GM18519 (cell line): ENCODE results near the gene ULK3.

Experiments used
- ATAC-seq: cut with Tn5 transposase; IDR thresholded peaks from one replicate; pipeline ENCODE4 v1.9.1; 2021; ENCODE audit warnings: mild to moderate bottlenecking, moderate library complexity; ENCODE audit not compliant: unreplicated experiment, low FRiP score

Gene ULK3

DNA sequence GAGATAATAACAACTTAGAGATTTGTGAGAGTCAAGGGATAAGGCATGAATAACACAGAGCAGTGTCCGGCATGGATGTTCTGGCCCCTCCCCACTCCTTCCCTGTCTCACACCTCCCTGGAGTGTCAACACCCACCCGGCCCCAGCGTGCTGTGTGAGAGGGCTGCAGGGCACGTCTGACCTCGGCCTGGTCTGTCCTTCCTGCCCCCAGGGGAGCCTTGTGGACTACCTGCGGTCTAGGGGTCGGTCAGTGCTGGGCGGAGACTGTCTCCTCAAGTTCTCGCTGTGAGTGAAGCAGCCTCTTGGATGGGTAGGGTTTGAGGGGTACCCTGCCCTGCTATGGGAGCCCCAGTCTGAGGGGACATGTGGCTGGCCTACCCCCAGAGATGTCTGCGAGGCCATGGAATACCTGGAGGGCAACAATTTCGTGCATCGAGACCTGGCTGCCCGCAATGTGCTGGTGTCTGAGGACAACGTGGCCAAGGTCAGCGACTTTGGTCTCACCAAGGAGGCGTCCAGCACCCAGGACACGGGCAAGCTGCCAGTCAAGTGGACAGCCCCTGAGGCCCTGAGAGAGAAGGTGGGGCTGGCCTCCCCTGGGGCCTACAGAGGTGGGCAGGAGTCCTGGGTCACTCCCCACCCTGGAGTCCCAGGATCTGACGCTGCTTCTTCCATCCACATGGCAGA, 41.5 kb downstream of the ULK3 start:
- ATAC-seq = no peak

DNA sequence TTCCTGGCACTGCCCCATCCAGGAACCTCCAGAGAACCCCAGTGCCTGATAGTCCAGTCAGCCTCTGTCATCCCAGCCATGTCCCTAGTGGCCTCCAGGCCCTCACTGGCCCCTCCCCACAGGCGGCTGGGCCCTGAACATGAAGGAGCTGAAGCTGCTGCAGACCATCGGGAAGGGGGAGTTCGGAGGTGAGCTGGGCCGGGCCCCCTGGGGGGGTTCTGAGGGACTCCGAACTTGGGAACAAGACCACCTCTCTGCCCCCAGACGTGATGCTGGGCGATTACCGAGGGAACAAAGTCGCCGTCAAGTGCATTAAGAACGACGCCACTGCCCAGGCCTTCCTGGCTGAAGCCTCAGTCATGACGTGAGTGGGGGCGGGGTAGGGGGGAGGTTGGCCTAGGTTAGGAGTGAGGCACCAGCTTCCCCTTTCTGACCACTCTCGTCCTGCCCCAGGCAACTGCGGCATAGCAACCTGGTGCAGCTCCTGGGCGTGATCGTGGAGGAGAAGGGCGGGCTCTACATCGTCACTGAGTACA, 42.3 kb downstream of the ULK3 start:
- no peak for ATAC-seq

DNA sequence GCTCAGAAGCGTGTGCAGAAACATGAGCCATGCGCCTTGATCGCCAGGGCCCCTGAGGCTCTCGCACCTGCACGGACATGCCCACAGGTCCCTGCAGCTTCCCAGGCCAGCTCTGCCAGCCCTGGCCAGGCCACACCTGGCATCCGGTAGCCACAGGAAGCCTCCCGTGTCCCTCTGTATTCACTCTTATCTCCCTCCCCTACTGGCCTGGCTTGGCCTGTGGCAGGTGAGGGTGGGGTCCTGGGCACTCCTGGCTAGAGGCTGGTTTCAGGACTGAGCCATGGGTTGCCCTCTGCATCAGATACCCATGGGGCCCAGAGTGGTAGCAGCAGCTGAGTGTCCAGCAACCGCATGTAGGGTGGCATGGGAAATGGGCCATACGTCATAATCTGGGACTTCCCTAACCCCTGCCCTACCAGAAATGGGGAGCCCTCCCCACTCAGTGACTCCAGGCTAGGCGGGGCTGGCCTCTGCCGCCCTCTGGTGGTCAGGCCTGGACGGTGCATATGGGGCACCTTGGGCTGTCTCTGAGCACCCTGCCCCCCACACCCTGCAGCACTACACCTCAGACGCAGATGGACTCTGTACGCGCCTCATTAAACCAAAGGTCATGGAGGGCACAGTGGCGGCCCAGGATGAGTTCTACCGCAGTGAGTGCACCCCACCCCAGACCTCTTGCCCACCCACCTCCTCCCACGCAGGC, 42.9 kb downstream of the ULK3 start:
- ATAC-seq = no peak

DNA sequence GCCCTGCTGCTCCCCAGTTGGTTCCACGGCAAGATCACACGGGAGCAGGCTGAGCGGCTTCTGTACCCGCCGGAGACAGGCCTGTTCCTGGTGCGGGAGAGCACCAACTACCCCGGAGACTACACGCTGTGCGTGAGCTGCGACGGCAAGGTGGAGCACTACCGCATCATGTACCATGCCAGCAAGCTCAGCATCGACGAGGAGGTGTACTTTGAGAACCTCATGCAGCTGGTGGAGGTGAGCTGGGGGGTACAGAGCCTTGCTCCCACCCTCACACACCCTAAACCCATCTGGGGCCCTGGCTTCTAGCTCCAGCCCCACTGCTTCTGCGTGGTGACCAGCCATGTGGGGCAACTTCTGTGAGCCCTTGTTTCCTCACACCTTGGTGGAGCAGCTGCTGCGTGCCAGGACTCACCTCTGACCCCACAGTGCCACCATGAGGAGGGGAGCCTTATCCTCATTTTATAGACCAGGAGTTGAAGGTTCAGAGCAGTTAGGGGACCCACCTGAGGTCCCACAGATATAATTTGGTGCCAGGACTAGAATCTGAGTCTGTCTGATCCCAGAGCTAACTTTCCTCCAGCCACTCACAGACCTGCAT, 43.6 kb downstream of the ULK3 start:
- ATAC-seq = no peak

DNA sequence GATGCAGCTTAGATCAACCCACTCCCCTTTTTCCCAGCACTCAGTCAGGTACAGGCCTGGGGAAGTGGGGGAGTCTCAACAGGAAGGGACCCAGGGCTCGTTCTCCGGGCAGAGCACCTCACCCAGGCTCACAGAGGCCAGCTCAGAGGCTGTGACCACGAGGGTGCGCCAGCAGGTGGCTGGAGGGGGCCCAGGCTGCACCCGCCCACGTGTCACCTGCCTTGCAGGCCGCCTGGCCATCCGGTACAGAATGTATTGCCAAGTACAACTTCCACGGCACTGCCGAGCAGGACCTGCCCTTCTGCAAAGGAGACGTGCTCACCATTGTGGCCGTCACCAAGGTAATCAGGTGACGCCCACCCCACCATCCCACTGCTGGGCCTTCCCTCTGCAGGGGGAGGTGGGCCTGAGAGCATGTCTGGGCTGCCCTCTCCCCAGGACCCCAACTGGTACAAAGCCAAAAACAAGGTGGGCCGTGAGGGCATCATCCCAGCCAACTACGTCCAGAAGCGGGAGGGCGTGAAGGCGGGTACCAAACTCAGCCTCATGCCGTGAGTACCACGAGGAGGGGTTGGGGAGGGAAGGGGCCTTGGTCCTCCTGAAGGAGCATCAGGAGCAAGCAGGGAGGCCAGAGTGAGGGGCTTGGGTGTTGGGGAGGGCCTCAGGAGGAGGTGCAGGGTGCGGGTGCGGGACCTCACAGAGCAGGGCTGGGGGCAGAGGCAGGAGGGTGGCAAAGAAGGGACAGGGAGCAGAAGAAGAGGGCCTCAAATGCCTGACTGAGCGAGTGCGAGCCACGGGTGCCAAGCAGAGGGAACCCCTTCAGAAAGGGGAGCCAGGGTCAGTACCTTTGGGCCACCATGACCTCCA, 44.3 kb downstream of the ULK3 start:
- no peak for ATAC-seq

DNA sequence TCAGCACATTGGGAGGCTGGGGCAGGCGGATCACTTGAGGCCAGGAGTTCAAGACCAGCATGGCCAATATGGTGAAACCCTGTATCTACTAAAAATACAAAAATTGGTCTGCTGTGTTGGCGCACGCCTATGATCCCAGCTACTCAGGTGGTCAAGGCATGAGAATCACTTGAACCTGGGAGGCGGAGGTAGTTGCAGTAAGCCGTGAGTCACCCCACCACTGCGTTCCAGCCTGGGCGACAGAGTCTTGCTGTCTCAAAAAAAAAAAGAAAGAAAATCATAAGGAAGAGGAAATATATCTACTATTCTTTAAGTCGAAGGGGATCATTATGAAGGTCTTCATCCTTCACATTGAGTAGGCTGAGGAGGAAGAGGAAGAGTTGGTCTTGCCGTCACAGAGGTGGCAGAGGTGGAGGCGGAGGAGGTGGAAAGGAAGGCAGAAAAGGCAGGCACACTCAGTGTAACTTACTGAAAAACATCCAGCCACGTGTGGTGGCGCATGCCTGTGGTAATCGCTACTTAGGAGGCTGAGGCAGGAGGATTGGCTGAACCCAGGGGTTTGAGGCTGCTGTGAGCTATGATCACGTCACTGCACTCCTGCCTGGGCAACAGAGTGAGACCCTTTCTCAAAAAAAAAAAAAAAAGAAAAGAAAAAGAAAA, 46.9 kb downstream of the ULK3 start:
- ATAC-seq = no peak

DNA sequence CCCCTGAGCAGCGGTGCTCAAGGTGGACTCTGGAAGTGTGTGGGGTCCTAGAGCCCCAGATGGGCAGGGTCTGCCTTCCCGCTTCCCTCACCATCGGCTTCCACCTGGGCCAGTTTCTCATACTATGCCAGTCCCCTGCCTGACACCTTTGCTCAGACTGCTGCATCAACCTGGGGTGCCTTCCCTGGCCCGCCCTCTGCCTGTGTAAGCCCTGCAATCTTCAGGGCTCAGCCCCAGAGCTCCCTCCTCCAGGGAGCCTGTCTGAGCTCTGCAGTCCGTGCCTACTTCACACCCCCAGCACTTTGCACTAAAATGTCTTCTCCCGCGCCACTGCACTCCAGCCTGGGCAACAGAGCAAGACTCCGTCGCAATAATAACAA, 48.0 kb downstream of the ULK3 start:
- ATAC-seq = no peak

DNA sequence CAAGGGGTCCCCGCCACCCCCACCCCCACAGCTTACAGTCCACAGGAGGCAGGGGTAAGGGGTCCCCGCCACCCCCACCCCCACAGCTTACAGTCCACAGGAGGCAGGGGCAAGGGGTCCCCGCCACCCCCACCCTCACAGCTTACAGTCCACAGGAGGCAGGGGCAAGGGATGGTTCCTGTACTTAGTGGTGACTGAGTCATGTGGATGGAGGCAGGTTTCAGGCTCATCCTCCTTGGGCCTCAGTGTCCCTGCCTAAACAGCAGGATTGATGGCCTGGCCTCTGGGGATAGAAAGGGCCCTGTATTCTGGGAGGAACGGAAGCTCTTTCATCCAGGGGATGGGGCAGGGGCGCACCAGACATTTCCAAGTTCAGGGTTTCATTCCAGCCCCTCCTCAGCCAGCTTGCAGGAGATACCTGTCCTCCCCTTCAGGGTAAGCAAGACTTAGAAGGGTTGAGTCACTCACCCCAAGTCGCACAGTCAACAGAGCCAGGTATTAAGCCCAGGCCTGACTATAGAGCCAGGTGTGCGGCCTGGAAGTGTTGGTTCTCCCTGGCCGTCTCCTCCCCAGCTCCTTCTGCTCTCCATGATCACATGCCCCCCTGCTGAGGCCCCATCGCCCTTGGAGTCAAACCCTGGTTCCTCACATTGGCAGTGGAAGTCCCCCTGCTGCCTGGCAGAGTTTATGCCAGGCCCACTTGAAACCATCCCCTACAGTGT, 48.5 kb downstream of the ULK3 start:
- ATAC-seq = no peak

DNA sequence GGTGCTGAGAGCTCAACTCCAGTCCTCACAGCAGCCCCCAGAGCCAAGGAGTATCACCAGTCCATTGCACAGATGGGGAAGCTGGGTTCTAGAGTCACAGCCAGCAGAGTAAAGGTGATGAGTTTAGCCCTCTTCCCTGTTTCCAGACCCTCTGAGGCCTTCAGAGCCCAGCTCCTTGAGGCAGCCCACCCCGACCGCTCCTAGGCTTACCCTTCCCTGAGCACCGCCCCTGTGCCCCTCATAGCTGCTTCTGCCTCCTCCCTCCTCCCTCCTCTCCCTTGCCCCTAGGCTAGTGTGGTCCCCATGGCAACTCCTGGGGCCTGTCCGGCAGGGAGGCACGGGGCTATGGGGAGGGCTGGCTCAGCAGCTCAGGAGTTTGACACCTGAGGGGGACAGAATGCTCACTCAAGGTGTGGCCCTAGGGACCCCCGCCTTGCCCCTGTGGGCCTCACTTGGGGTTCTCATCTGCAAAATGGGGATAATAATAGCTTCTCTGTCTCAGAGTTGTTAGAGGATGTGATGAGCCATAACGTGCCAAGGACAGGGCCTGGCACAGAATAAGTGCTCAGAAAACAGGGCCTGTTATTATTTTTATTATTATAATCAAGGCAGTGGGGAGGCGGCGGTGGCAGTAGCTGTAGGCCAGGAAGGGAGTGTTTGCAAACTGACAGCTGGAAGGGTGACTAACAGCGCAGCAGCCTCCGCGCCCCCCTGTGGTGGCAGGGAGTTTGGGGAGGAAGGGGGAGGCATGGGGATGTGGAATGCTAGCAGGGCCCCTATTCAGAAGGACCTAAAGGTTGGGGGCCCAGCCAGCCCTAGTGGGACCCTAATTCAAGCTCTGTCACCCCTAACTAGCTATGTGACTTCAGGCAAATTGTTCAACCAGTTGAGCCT, 49.6 kb downstream of the ULK3 start:
- no peak for ATAC-seq

DNA sequence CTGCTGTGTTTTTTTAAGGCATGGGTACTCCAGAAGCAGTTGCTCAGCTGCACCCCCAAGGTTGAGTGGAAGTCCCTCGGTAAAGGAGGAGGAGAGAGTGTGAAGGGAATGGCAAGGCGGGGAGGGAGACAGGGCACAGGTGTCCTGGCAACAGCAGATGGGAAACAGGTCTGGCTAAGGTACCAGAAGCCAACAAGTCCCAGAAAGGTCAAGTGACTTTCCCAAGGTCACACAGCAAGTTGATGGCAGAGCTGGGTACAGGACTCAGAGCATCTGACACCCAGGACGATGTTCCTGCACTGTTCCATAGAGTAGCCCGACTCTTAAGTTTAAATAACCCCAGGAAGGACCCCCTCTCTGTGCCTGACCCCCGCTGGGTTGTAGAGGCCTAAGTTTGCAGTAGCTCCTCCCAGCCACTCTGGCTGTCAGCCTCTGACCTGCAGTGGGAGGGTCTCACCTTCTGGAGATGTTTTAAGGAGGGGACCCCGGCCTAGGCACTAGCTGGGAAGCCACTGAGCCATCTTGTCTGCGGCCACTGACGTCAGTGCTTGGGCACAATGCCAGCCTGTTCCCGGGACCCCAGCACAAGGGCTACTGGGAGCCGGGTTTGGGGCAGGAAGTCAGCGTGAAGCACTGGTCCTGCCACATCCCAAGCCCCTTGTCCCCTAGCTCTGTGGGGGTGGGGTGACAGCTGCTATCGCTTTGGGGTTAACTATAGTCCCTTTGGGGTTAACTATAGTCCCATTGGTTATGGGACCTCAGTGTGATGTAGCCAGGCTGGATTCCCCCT, 50.5 kb downstream of the ULK3 start:
- ATAC-seq = no peak

DNA sequence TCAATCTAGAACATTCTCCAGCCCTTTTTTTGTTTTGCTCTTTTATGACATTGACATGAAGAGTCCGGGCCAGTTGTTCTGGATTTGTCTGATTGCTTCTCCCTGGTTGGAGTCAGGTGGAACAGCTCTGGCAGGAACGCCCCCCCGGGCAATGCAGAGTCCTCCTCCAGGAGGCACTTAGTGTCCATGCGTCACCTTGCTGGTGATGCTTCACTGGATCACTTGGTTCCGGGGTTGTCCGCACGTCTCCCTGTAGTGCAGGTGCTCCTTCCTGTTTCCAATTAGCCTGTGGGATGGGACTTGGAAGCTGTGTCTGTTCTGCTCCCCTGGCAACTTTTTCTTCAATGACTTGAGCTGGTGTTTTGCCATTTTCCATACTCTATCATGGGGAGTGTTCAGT, 51.3 kb downstream of the ULK3 start:
- no peak for ATAC-seq

DNA sequence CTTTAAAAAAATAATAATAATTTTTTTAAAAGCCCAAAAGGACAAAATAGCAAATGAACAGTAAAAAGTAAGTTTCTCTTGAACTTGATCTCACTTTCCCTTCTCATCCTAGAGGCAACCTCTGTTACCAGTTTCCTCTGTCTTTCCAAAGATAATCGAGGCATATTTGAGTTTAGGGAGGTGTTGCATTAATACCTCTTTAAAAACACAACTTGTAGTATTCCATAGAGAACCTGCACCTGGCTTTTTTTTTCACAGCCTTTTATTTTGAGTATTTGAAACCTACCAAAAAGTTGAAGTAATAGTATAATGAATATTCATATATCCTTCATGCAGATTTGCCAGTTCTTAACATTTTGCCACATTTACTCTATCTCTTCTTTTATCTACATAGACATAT, 51.9 kb downstream of the ULK3 start:
- no peak for ATAC-seq

DNA sequence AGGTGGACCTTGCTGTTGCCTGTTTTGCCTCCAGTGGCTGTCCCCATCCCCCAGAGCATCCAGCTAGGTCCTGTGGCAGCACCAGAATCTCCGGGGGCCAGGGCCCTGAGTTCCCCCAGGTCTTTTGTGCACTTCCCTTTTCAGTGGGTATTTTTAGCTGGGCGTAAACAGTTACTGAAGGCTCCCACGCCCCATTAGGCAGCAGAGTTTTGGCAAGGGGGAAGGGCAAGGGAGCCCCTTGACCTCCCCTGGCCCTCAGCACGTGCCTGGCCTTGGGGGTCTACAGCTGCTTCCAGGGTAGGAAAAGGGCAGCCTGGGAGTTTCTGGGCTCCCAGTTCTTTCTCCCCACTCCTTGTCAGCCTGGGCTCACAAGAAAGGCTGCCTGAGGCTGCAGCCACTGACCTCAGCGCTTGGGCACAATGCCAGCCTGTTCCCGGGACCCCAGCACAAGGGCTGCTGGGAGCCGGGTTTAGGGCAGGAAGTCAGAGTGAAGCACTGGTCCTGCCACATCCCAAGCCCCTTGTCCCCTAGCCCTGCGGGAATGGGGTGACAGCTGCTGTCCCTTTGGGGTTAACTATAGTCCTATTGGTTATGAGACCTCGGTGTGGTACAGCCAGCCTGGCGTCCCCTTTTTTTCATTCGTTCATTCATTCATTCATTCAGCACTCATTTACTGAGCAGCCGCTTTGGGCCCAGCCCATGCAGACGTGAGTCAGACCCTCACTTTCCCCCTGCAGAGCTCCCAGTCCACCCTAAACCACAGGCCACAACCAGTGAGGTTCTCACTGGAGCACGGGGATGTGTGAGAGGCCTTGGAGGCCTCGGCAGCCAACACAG, 52.7 kb downstream of the ULK3 start:
- ATAC-seq = no peak

DNA sequence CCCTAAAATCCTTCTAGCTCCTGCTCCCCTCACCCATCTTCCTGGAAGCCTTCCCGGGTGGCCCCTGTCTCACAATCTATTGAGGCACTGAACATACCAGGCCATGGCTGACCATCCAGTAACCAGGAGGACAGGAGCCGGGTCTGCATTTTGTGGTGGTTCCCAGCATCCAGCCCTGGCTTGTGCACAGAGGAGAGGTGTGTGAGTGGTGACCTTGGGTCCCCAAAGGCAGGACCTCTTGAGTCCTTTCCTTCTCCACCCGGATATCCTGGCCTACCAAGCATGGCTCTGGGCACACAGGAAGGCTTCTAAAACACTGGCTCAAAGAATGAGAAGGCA, 53.2 kb downstream of the ULK3 start:
- ATAC-seq = no peak

DNA sequence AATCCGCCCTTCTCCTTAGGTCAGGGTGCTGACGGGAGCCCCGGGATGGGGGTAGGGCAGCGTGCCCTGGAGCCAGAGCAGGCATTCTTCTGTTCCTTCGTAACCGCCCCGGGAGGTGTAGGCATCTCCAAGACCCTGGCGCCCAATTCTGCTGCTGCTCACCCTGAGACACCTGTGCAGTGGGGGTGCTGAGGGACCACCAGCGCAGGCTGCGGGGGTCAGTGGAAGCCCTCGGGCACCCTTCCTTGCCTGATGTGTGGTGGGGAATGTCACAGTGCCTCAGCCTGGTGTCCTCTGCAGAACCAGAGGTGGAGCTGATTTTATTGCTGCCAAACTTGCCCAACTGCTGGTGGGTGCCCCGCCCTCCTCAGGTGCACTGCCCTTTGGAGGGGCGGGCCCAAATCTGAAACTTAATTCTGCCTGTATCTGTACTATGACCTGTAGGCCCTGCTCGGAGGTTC, 53.8 kb downstream of the ULK3 start:
- no peak for ATAC-seq

DNA sequence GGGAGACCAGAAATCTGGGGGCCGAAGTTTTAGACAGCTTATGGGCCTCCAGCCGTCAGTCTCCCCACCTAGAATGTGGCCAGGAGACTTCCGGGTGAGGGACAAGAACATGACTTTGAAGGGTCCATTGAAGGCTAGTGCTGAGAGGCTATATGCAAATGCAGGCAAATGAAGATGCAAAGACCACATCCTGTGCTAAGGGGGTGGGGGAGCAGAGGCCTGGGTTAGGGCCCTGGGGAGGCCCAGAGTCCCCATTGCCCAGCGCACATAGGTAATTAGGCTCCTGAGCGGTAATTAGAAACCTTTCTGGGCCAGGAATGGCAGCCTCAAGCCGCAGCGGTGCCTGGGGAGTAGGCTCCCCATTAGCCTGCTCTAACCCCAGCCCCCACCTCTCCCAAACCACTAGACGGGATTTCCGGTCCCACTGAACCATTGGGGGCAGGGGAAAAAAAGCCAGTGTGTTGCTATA, 54.2 kb downstream of the ULK3 start:
- ATAC-seq = no peak
